GM12801 (cell line): ENCODE measurements around the gene NOS2.

Experiments
- TF ChIP-seq, protein P1 (sequence below): IDR thresholded peaks from one replicate; pipeline ENCODE4 v1.5.1; 2011; ENCODE audit warnings: control low read depth; ENCODE audit not compliant: insufficient read length; ENCODE audit errors: extremely low read depth

Gene NOS2

DNA sequence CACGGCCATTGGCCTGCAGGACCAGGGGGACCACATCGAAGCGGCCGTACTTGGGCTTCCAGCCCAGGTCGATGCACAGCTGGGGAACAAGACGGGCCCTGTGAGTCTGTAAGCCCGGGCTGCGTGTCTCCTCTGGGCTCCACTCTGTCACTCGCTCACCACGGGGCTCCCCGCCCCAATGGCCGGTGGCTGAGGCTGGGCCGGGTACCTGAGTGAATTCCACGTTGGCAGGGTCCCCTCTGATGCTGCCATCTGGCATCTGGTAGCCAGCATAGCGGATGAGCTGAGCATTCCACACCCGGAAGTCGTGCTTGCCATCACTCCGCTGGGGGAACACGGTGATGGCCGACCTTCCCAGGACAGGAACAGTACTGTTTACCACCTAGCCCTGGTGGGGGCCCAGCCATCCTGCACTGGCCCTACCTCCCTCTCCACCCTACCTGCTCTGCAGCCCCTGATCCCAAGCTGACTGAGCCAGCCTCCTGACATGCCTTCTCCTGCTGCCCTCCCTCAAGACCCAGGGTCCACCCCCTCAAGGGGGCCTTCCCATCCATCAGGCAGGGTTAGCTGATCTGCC, 19.4 kb downstream of the NOS2 start:
- TF ChIP-seq, protein P1, sequence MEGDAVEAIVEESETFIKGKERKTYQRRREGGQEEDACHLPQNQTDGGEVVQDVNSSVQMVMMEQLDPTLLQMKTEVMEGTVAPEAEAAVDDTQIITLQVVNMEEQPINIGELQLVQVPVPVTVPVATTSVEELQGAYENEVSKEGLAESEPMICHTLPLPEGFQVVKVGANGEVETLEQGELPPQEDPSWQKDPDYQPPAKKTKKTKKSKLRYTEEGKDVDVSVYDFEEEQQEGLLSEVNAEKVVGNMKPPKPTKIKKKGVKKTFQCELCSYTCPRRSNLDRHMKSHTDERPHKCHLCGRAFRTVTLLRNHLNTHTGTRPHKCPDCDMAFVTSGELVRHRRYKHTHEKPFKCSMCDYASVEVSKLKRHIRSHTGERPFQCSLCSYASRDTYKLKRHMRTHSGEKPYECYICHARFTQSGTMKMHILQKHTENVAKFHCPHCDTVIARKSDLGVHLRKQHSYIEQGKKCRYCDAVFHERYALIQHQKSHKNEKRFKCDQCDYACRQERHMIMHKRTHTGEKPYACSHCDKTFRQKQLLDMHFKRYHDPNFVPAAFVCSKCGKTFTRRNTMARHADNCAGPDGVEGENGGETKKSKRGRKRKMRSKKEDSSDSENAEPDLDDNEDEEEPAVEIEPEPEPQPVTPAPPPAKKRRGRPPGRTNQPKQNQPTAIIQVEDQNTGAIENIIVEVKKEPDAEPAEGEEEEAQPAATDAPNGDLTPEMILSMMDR: no peak

GRCh38 chr17:27780092-27780827, 20.1 kb downstream of the NOS2 start:
- TF ChIP-seq, protein P1: no peak

- TF ChIP-seq, protein P1: no peak
These were observed 22.1 kb downstream of the NOS2 start for GRCh38 chr17:27778183-27778582.

DNA sequence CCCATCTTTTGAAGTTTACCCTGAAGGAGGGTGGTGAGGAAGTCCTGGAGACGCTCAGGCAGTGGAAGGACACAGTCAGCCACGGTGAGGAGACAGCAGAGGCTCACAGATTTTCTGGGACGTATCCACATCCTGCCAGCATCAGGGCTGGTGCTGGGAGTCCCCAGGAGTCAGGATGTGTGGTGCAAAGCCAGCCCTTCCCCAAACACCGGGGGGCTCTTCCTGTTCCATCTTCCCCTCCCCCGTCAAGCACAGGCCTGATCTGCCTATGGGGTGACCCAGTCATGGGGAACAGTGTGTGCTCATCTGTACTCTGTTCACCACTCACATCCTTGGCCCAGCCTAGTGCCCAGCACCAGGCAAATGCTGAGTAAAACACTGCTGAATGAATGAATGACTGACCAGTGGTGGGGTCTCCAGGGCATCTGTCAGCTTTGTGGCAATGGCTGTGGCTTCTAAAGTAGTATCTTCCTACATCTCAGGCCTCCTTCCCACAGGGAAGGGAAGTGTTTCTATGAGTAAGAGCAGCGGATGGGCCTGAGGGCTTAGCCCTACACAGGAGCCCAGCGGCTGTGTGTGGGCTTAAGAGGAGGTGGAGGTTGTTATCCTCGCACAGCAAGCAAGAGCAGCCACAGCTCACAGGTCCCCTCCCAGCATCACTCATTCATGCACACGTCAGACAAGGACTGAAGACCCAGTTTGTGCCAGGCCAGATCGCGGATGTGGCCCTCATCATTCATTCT, 23.3 kb downstream of the NOS2 start:
- TF ChIP-seq, protein P1: no peak

- TF ChIP-seq, protein P1: no peak
These were observed 28.7 kb downstream of the NOS2 start for GRCh38 chr17:27771586-27771985.

- TF ChIP-seq, protein P1: no peak
These were observed 29.5 kb downstream of the NOS2 start for GRCh38 chr17:27770877-27771276.

GRCh38 chr17:27768858-27769410, 31.4 kb downstream of the NOS2 start:
- TF ChIP-seq, protein P1: no peak
